Measurements from ENCODE around the gene PHACTR3. TPM values are rescaled to one million over a fixed set of nuclear protein-coding genes. Genes with fewer than 3 reads are reported as not detected.

PHACTR3 gene
- total RNA-seq, 1 experiment from 2014 or later: not detected

DNA sequence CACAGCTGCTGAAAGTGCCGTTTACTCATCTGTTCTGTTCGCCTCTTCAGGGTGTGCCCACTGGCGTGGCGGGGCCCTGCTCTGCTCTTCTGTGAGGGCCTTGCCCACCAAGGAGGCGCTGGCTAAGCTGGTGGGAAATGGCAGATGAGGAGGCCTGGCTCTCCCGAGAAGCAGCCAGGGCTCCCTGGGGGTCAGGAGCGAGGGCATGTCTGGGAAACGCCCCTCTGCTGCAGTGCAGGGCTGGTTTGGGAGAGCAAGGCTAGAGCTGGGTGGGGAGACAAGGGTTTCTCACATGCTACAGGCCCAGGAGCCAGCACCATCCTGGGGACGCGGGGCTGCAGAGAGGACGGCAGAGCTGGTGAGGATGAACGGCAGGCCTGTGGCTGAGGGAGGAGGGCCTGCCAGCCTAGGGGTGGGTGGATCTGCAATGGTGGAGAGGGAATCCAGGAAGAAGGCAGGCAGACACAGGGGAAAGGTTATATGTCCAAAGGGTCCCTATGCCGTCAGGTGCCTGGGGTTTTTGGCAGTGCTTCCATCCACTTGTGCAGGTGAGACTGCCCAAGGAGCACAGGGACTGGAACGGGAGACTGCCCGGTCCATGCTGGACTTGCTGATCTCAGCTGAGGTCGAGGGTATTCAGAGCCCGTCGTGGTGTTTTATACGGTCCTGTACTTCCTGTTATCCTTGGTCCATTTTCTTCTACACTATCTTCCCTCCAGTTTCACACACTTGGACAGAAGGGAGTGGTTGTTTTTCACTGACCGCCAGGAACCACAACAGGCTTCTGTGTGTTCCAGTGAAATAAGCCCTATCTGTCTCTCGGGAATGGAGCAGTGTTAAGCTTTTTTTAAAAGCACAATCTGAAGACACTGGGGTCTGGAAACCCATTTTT, 209.9 kb downstream of the PHACTR3 start:
- H3K9me3 ChIP-seq (ENCODE audit: low read length): no peaks in the 10 kb centered on the region
- H3K27me3 ChIP-seq (ENCODE audit: low read length): no peaks in the 10 kb centered on the region
- no peaks in the 10 kb centered on the region for H3K4me1 ChIP-seq (ENCODE audit: low read length)
- no peak overlapping the region for H3K4me2 ChIP-seq (ENCODE audit: low read depth, low read length, poor library complexity, severe bottlenecking)
- no peak overlapping the region for H3K4me3 ChIP-seq (ENCODE audit: low read length)
- H4K20me1 ChIP-seq (ENCODE audit: insufficient read depth, low read depth, low read length): no peaks in the 10 kb centered on the region
- no peaks in the 10 kb centered on the region for H3K36me3 ChIP-seq (ENCODE audit: insufficient read depth, low read length)
- H3K9ac ChIP-seq (ENCODE audit: low read length): no peak overlapping the region
- DNase-seq: no peak
- no peak overlapping the region for H3K27ac ChIP-seq (ENCODE audit: low read length)
- no peaks in the 10 kb centered on the region for H3K9me2 ChIP-seq (replicated peaks; ENCODE audit: insufficient read depth, low read length)
- no peak overlapping the region for H2AFZ ChIP-seq (ENCODE audit: low read length)
- no peaks in the 10 kb centered on the region for H3K79me2 ChIP-seq (ENCODE audit: low read length)

GRCh38 chr20:59814840-59815340, 210.6 kb downstream of the PHACTR3 start:
- H3K9me2 ChIP-seq (replicated peaks; ENCODE audit: insufficient read depth, low read length): no peaks in the 10 kb centered on the region
- H3K79me2 ChIP-seq (ENCODE audit: low read length): no peaks in the 10 kb centered on the region
- H3K9ac ChIP-seq (ENCODE audit: low read length): no peak overlapping the region
- H3K4me3 ChIP-seq (ENCODE audit: low read length): no peak overlapping the region
- no peak overlapping the region for H3K27ac ChIP-seq (ENCODE audit: low read length)
- DNase-seq: no peak
- no peaks in the 10 kb centered on the region for H3K27me3 ChIP-seq (ENCODE audit: low read length)
- no peaks in the 10 kb centered on the region for H3K9me3 ChIP-seq (ENCODE audit: low read length)
- H3K36me3 ChIP-seq (ENCODE audit: insufficient read depth, low read length): no peaks in the 10 kb centered on the region
- H3K4me2 ChIP-seq (ENCODE audit: low read depth, low read length, poor library complexity, severe bottlenecking): no peak overlapping the region
- no peaks in the 10 kb centered on the region for H4K20me1 ChIP-seq (ENCODE audit: insufficient read depth, low read depth, low read length)
- no peak overlapping the region for H2AFZ ChIP-seq (ENCODE audit: low read length)
- no peaks in the 10 kb centered on the region for H3K4me1 ChIP-seq (ENCODE audit: low read length)

DNA sequence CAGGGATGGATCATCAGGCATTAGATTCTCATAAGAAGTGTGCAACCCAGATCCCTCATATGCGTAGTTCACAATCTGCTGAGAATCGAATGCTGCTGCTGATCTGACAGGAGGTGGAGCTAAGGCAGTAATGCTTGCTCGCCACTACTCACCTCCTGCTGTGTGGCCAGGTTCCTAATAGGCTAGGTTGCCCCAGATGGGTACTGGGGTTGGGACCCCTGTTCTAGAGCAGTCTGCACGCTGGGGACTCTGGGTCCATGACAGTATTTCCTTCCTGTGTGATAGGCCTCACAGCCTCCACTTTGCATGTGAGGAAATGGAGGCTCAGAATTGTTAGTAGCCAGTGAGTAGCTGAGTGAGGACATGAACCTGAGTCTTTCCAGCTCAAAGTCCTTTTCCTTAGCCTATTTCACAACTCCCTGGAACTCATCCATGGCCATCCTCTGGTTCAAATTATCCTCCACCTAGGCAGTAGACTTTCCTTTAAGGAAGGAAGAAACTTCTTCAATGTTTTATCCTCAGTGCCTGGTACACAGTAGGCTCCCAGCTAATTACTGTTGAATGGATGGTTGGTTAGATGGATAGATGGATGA, 211.9 kb downstream of the PHACTR3 start:
- no peaks in the 10 kb centered on the region for H3K79me2 ChIP-seq (ENCODE audit: low read length)
- H3K27ac ChIP-seq (ENCODE audit: low read length): no peak overlapping the region
- H4K20me1 ChIP-seq (ENCODE audit: insufficient read depth, low read depth, low read length): no peaks in the 10 kb centered on the region
- H3K4me3 ChIP-seq (ENCODE audit: low read length): no peak overlapping the region
- no peaks in the 10 kb centered on the region for H3K27me3 ChIP-seq (ENCODE audit: low read length)
- no peaks in the 10 kb centered on the region for H3K4me1 ChIP-seq (ENCODE audit: low read length)
- no peak overlapping the region for H2AFZ ChIP-seq (ENCODE audit: low read length)
- no peaks in the 10 kb centered on the region for H3K9me3 ChIP-seq (ENCODE audit: low read length)
- no peaks in the 10 kb centered on the region for H3K9me2 ChIP-seq (replicated peaks; ENCODE audit: insufficient read depth, low read length)
- DNase-seq: no peak
- H3K4me2 ChIP-seq (ENCODE audit: low read depth, low read length, poor library complexity, severe bottlenecking): no peak overlapping the region
- no peak overlapping the region for H3K9ac ChIP-seq (ENCODE audit: low read length)
- no peaks in the 10 kb centered on the region for H3K36me3 ChIP-seq (ENCODE audit: insufficient read depth, low read length)

DNA sequence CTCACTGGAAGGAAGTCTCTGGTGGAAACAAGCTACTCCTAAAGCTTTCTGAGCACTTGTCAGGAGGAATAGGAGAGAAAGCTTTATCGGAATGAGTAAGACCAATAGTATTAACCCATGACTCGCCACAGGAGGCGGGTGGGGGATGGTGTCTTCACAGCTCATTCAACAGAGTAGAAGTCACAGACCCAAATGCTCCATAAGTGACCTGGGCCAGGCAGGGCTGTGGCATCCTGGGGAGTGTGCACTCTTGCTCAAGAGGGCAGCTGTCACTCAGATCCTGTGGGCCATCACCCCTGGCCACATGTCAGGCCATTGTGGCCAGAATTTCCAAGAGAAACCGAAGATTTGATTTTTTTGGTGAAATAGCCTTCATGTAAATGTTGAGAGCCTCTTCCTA, 213.1 kb downstream of the PHACTR3 start:
- no peaks in the 10 kb centered on the region for H3K27me3 ChIP-seq (ENCODE audit: low read length)
- no peaks in the 10 kb centered on the region for H3K79me2 ChIP-seq (ENCODE audit: low read length)
- no peak overlapping the region for H3K4me2 ChIP-seq (ENCODE audit: low read depth, low read length, poor library complexity, severe bottlenecking)
- H2AFZ ChIP-seq (ENCODE audit: low read length): no peak overlapping the region
- H3K4me1 ChIP-seq (ENCODE audit: low read length): no peaks in the 10 kb centered on the region
- no peak for DNase-seq
- no peaks in the 10 kb centered on the region for H3K9me3 ChIP-seq (ENCODE audit: low read length)
- H3K9me2 ChIP-seq (replicated peaks; ENCODE audit: insufficient read depth, low read length): no peaks in the 10 kb centered on the region
- H3K4me3 ChIP-seq (ENCODE audit: low read length): no peak overlapping the region
- no peaks in the 10 kb centered on the region for H3K36me3 ChIP-seq (ENCODE audit: insufficient read depth, low read length)
- H3K9ac ChIP-seq (ENCODE audit: low read length): no peak overlapping the region
- H3K27ac ChIP-seq (ENCODE audit: low read length): no peak overlapping the region
- no peaks in the 10 kb centered on the region for H4K20me1 ChIP-seq (ENCODE audit: insufficient read depth, low read depth, low read length)

DNA sequence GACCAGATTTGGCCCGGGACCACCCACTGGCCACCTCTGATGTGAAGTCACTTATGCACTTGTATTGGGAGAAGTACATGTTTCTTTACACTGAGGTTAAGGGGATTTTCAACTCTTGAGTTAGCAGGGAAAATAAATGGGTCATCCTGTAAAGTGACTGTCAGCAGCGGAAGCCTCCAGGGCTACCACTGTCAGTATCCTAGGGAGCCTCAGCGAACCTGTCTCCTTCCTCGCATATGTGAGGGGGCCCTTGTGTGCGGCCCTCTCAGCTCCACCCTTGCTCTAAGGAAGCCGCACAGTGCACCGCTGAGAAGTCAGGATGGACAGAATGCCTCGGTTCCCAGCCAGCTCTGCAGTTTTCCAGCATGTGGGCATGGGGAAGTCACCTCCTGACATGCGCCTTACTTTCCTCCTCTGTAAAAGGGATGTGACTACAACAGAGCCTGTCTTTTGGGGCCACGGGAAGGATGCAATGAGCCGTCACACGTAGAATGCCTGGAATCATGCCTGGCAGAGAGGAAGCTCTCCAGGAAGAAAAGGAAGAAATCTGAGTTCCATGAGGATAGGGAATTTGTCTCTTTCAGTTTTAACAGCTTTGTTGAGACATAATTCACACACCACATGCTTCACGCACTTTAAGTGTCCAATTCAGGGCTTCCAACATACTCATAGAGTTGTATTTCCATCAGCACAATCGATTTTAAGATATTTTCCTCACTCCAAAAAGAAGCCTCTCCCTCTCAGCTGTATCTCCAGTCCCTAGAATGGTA, 213.7 kb downstream of the PHACTR3 start:
- no peaks in the 10 kb centered on the region for H3K27me3 ChIP-seq (ENCODE audit: low read length)
- H3K27ac ChIP-seq (ENCODE audit: low read length): no peak overlapping the region
- no peaks in the 10 kb centered on the region for H4K20me1 ChIP-seq (ENCODE audit: insufficient read depth, low read depth, low read length)
- no peaks in the 10 kb centered on the region for H3K9me3 ChIP-seq (ENCODE audit: low read length)
- no peaks in the 10 kb centered on the region for H3K79me2 ChIP-seq (ENCODE audit: low read length)
- DNase-seq: no peak
- H3K36me3 ChIP-seq (ENCODE audit: insufficient read depth, low read length): no peaks in the 10 kb centered on the region
- H3K4me2 ChIP-seq (ENCODE audit: low read depth, low read length, poor library complexity, severe bottlenecking): no peak overlapping the region
- no peak overlapping the region for H3K9ac ChIP-seq (ENCODE audit: low read length)
- no peaks in the 10 kb centered on the region for H3K9me2 ChIP-seq (replicated peaks; ENCODE audit: insufficient read depth, low read length)
- H3K4me3 ChIP-seq (ENCODE audit: low read length): no peak overlapping the region
- H2AFZ ChIP-seq (ENCODE audit: low read length): no peak overlapping the region
- no peaks in the 10 kb centered on the region for H3K4me1 ChIP-seq (ENCODE audit: low read length)

GRCh38 chr20:59818911-59819310, 214.6 kb downstream of the PHACTR3 start:
- no peak for DNase-seq
- H3K4me3 ChIP-seq (ENCODE audit: low read length): no peak overlapping the region

DNA sequence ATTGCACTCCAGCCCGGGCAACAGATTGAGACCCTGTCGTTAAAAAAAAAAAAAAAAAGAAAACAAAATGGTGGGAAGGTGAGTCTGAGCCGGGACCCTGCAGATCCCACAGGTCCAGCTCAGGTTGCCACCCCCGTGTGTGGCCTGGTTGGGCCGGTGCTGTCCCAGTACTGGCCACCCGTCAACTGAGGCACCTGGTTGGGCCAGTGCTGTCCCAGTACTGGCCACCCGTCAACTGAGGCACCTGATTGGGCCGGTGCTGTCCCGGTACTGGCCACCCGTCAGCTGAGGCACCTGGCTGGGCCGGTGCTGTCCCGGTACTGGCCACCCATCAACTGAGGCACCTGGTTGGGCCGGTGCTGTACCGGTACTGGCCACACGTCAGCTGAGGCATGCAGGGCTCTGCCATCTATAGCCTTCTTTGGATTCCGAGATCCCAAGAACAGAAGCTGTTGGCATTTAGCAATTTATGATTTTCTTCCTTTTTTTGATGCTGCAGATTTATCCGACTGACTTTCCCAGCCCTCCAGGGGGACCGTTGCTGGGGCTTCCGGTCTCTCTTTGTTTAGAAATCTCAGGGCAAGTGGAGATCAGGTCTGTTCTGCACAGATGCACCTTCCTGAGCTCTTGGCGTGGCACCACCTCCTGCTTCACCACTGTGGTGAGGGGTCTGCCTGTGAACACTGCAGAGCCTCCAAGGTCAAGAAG, 215.3 kb downstream of the PHACTR3 start:
- Histone ChIP-seq H3K36me3 (ENCODE audit: insufficient read depth, low read length) (no peaks in the 10 kb centered on the region), H3K9me3 (ENCODE audit: low read length) (no peaks in the 10 kb centered on the region), H3K9me2 (replicated peaks; ENCODE audit: insufficient read depth, low read length) (no peaks in the 10 kb centered on the region), H3K4me1 (ENCODE audit: low read length) (no peaks in the 10 kb centered on the region), H3K27me3 (ENCODE audit: low read length) (no peaks in the 10 kb centered on the region), H3K27ac (ENCODE audit: low read length) (no peak overlapping the region), H3K4me3 (ENCODE audit: low read length) (no peak overlapping the region), H2AFZ (ENCODE audit: low read length) (no peak overlapping the region), H3K4me2 (ENCODE audit: low read depth, low read length, poor library complexity, severe bottlenecking) (no peak overlapping the region), H3K79me2 (ENCODE audit: low read length) (no peaks in the 10 kb centered on the region), H3K9ac (ENCODE audit: low read length) (no peak overlapping the region), H4K20me1 (ENCODE audit: insufficient read depth, low read depth, low read length) (no peaks in the 10 kb centered on the region)
- no peak for DNase-seq

More at GRCh38 chr20:59818911-59819310, 214.6 kb downstream of the PHACTR3 start:
- H3K36me3 ChIP-seq (ENCODE audit: insufficient read depth, low read length): no peaks in the 10 kb centered on the region
- H3K27me3 ChIP-seq (ENCODE audit: low read length): no peaks in the 10 kb centered on the region
- no peak overlapping the region for H3K4me2 ChIP-seq (ENCODE audit: low read depth, low read length, poor library complexity, severe bottlenecking)
- H3K9me2 ChIP-seq (replicated peaks; ENCODE audit: insufficient read depth, low read length): no peaks in the 10 kb centered on the region
- no peak overlapping the region for H3K9ac ChIP-seq (ENCODE audit: low read length)
- no peaks in the 10 kb centered on the region for H3K4me1 ChIP-seq (ENCODE audit: low read length)
- H4K20me1 ChIP-seq (ENCODE audit: insufficient read depth, low read depth, low read length): no peaks in the 10 kb centered on the region
- no peaks in the 10 kb centered on the region for H3K79me2 ChIP-seq (ENCODE audit: low read length)
- H3K27ac ChIP-seq (ENCODE audit: low read length): no peak overlapping the region
- H3K9me3 ChIP-seq (ENCODE audit: low read length): no peaks in the 10 kb centered on the region
- no peak overlapping the region for H2AFZ ChIP-seq (ENCODE audit: low read length)
